Keratinocyte (primary cell): Measurements from ENCODE around the gene HELZ2. TPM values are rescaled to one million over a fixed set of nuclear protein-coding genes. Genes with fewer than 3 reads are reported as not detected.

Experiments used
- DNase-seq: peaks from one replicate; pipeline ENCODE4 v3.0.0-alpha.2; 2011; ENCODE audit warnings: low read depth, missing footprints, low spot score
- FAIRE-seq: peaks from 2 replicates; lab custom pipeline; 2011; peaks lifted over from hg19 to GRCh38; lab: Jason Lieb, UNC
- H2AFZ ChIP-seq: 2 replicates; pipeline ENCODE4 v1.6.0; 2012; ENCODE audit warnings: low read length, control low read depth, inconsistent platforms; ENCODE audit not compliant: control insufficient read depth
- H3K27ac ChIP-seq: 2 replicates; pipeline ENCODE4 v1.5.1; 2011; ENCODE audit warnings: low read length; ENCODE audit not compliant: control insufficient read depth, insufficient read depth
- H3K27me3 ChIP-seq: 3 replicates; pipeline ENCODE4 v1.6.0; 2011; ENCODE audit warnings: low read length; ENCODE audit not compliant: control insufficient read depth, insufficient read depth; ENCODE audit errors: extremely low read depth
- H3K36me3 ChIP-seq, 2 experiments: 2 replicates in 1 of 2; 3 replicates in 1 of 2; pipeline ENCODE4 v1.5.1; 2011; ENCODE audit warnings: low read length in 2 of 2, mild to moderate bottlenecking in 1 of 2; ENCODE audit not compliant: control insufficient read depth in 2 of 2, insufficient read depth in 2 of 2; ENCODE audit errors: extremely low read depth in 1 of 2
- H3K4me1 ChIP-seq: 3 replicates; pipeline ENCODE4 v1.5.1; 2011; ENCODE audit warnings: low read length; ENCODE audit not compliant: control insufficient read depth, insufficient read depth; ENCODE audit errors: extremely low read depth
- H3K4me2 ChIP-seq: 3 replicates; pipeline ENCODE4 v1.6.0; 2011; ENCODE audit warnings: low read depth, low read length; ENCODE audit not compliant: control insufficient read depth, insufficient read depth; ENCODE audit errors: extremely low read depth
- H3K4me3 ChIP-seq, 3 experiments: fragments of 200-600 bp in 1 of 3; sonication (generic) in 1 of 3; 2 replicates in 2 of 3; 3 replicates in 1 of 3; pipeline ENCODE4 v1.5.1; 2011 to 2016; ENCODE audit warnings: low read length in 3 of 3, mild to moderate bottlenecking in 3 of 3, control low read depth in 2 of 3, inconsistent platforms in 1 of 3, low read depth in 1 of 3, mixed read lengths in 1 of 3, mixed run types in 1 of 3, moderate library complexity in 1 of 3; ENCODE audit not compliant: control insufficient read depth in 2 of 3, insufficient read depth in 2 of 3; ENCODE audit errors: extremely low read depth in 1 of 3
- H3K79me2 ChIP-seq: 2 replicates; pipeline ENCODE4 v1.6.0; 2012; ENCODE audit warnings: low read length; ENCODE audit not compliant: control insufficient read depth, insufficient read depth
- H3K9ac ChIP-seq: 3 replicates; pipeline ENCODE4 v1.6.0; 2011; ENCODE audit warnings: low read length; ENCODE audit not compliant: control insufficient read depth, insufficient read depth; ENCODE audit errors: extremely low read depth
- H3K9me1 ChIP-seq: 3 replicates; pipeline ENCODE4 v1.6.0; 2011; ENCODE audit warnings: low read length; ENCODE audit not compliant: control insufficient read depth, insufficient read depth; ENCODE audit errors: extremely low read depth
- H3K9me3 ChIP-seq: 2 replicates; pipeline ENCODE4 v1.5.1; 2012; ENCODE audit warnings: low read depth, low read length; ENCODE audit not compliant: control insufficient read depth
- H4K20me1 ChIP-seq: 3 replicates; pipeline ENCODE4 v1.6.0; 2011; ENCODE audit warnings: low read length; ENCODE audit not compliant: control insufficient read depth, insufficient read depth; ENCODE audit errors: extremely low read depth
- CTCF ChIP-seq, 3 experiments: IDR thresholded peaks in 1 of 3; conservative IDR thresholded peaks in 1 of 3; optimal IDR thresholded peaks in 1 of 3; 2 replicates in 2 of 3; 3 replicates in 1 of 3; pipeline versions ENCODE3 to v1.5.1; 2011; ENCODE audit warnings: low read length in 3 of 3, mild to moderate bottlenecking in 3 of 3, moderate library complexity in 2 of 3, control low read depth in 1 of 3, inconsistent platforms in 1 of 3; ENCODE audit not compliant: insufficient read depth in 2 of 3; ENCODE audit errors: extremely low read depth in 1 of 3
- EZH2 ChIP-seq: IDR thresholded peaks from one replicate; pipeline ENCODE4 v1.6.1; 2012; ENCODE audit warnings: inconsistent platforms, mild to moderate bottlenecking, low read length, moderate library complexity
- dilution Hi-C: fragments of 300-500 bp; cut with MboI; formaldehyde crosslinking; loops from one replicate; pipeline ENCODE4 v1.7.0; 2020; ENCODE audit warnings: low sequenced_read_pairs; ENCODE audit not compliant: extremely low pct_ligation_motif_present
- polyA plus RNA-seq, 5 experiments: library from polyadenylated mRNA; depleted of rRNA in 3 of 5; stranded (reverse) in 3 of 5; stranded (forward) in 1 of 5; unstranded in 1 of 5; fragments of >200 nt; gene quantifications; 1 replicate in 1 of 5; 2 replicates in 3 of 5; 3 replicates in 1 of 5; pipeline versions ENCODE4 v1.2.1 to v1.2.3, GENCODE V29; 2011 to 2012; ENCODE audit warnings: missing spikeins in 2 of 5, low read depth in 1 of 5, low replicate concordance in 1 of 5

The HELZ2 gene
- polyA plus RNA-seq, 1 donor (not counting 4 experiments of a cell fraction or from before 2014, with no cell fraction given): 14.8 TPM

- H3K36me3 ChIP-seq: peaks cover 12 to 23% of the 10 kb centered on the region in 2 experiments
- peaks cover 20% of the 10 kb centered on the region for H3K4me1 ChIP-seq
- no peak overlapping the region for H3K9ac ChIP-seq
- H3K9me3 ChIP-seq: no peaks in the 10 kb centered on the region
- H3K27me3 ChIP-seq: no peaks in the 10 kb centered on the region
- dilution Hi-C loops: no loop called here
- no peaks in the 10 kb centered on the region for H3K79me2 ChIP-seq
- no peak overlapping the region for H2AFZ ChIP-seq
- no peak overlapping the region for H3K4me2 ChIP-seq
- TF ChIP-seq EZH2: no peak
- H3K9me1 ChIP-seq: no peaks in the 10 kb centered on the region
- DNase-seq (no peak), FAIRE-seq (no peak)
- H3K27ac ChIP-seq: no peak overlapping the region
- H4K20me1 ChIP-seq: peaks cover 7% of the 10 kb centered on the region
- H3K4me3 ChIP-seq: no peak overlapping the region
Observed at GRCh38 chr20:63530788-63531160, 43.3 kb downstream of the HELZ2 start.

DNA sequence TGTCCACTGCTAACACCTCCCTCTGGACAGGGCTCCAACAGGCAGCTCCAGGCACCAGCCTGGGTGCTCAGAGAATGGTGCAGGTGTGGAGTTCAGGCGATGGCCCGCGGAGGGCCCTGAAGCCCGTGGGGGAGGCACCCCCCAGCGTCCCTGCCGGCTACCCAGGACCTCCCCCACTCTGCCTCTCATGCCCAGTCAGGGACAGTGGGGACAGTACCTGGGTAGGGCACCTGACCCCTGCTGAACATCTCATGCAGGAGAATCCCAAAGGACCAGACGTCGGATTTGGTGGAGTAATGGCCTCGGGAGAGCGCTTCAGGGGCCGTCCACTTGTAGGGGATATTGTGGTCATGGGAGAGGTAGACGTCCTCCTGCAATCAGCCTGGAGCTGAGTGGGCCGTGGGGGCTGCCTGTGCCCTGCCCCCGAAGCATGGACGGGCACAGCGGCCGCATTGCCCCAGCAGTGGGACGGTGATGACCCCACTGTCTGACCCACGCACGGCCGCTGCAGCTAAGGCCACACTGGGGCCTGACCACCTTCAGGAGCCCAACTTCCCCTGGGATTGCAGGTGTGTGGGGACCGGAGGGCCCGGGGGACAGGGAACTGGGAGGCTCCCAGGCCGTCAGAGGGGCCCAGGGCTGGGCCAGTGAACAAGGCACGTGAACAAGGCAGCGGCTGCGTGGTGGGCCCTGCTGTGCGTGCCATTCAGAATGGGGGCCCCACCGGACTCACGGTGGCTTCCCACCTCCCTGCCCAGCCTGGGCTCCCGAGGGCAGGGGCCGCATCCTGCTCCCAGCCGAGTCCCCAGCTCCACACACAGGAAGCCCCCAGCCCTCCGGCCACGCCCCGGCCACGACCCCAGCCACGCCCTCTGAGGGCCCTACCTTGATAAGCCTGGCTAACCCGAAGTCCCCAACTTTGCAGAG lies 43.9 kb downstream of the HELZ2 start:
- Histone ChIP-seq H3K36me3 (peaks cover 12 to 23% of the 10 kb centered on the region in 2 experiments), H2AFZ (no peak overlapping the region), H3K4me1 (peaks cover 16% of the 10 kb centered on the region), H3K9me3 (no peaks in the 10 kb centered on the region), H4K20me1 (peaks cover 7% of the 10 kb centered on the region), H3K4me2 (no peak overlapping the region), H3K79me2 (no peaks in the 10 kb centered on the region), H3K27ac (no peak overlapping the region), H3K4me3 (no peak overlapping the region), H3K9ac (no peak overlapping the region), H3K9me1 (no peaks in the 10 kb centered on the region), H3K27me3 (no peaks in the 10 kb centered on the region)
- dilution Hi-C loops: no loop called here
- TF ChIP-seq CTCF (optimal IDR thresholded peaks at IDR 0.05 in 1 of 3, IDR thresholded peaks at IDR 0.05 in 1 of 3, conservative IDR thresholded peaks at IDR 0.05 in 1 of 3; ENCODE audit: extremely low read depth in 1 of 3, insufficient read depth in 2 of 3, low read length in 3 of 3) (no peak), EZH2 (no peak)
- FAIRE-seq (no peak), DNase-seq (no peak)
